OCI-LY3 (cell line): ENCODE measurements around the gene MTA2.
"Not testable (repeated sequence)": the region's sequence is repeated elsewhere in the genome, so short reads cannot be mapped to it uniquely, and the experiment has no call there.

Experiments
- H2AFZ ChIP-seq: fragments of 200-600, 300-600 bp; shearing (Covaris generic); 2 replicates; pipeline ENCODE4 v1.6.0; 2014; ENCODE audit warnings: antibody characterized with exemption, low read depth, low read length
- H3K27ac ChIP-seq: fragments of 200-600, 300-600 bp; sonication (generic); 2 replicates; pipeline ENCODE4 v1.5.1; 2014; ENCODE audit warnings: mild to moderate bottlenecking, low read length, moderate library complexity, mixed read lengths
- H3K27me3 ChIP-seq: fragments of 200-600, 300-600 bp; sonication (generic); 2 replicates; pipeline ENCODE4 v1.6.1; 2014; ENCODE audit warnings: low read depth, low read length, mixed read lengths
- H3K36me3 ChIP-seq: fragments of 200-600, 300-600 bp; sonication (generic); replicated peaks from 2 replicates; pipeline ENCODE3; 2014; ENCODE audit warnings: low read depth, low read length, mixed read lengths
- H3K4me1 ChIP-seq: fragments of 300-600, 200-600 bp; sonication (generic); 2 replicates; pipeline ENCODE4 v1.6.1; 2014; ENCODE audit warnings: low read length, mixed read lengths
- H3K4me2 ChIP-seq: fragments of 200-600, 300-600 bp; sonication (generic); 2 replicates; pipeline ENCODE4 v1.6.1; 2014; ENCODE audit warnings: low read length, mixed read lengths
- H3K4me3 ChIP-seq: fragments of 300-600, 200-600 bp; sonication (generic); 2 replicates; pipeline ENCODE4 v1.5.1; 2014; ENCODE audit warnings: antibody characterized with exemption, mild to moderate bottlenecking, low read length, moderate library complexity
- H3K79me2 ChIP-seq: fragments of 300-600, 200-600 bp; shearing (Covaris generic); 2 replicates; pipeline ENCODE4 v1.6.1; 2014; ENCODE audit warnings: mild to moderate bottlenecking, low read length, mixed read lengths
- H3K9ac ChIP-seq: fragments of 300-600, 200-600 bp; shearing (Covaris generic); 2 replicates; pipeline ENCODE4 v1.6.0; 2014; ENCODE audit warnings: mild to moderate bottlenecking, low read length, moderate library complexity
- H3K9me3 ChIP-seq: fragments of 200-600, 300-600 bp; shearing (Covaris generic); 2 replicates; pipeline ENCODE4 v1.6.1; 2014; ENCODE audit warnings: low read length, mixed read lengths; ENCODE audit not compliant: insufficient read depth
- H4K20me1 ChIP-seq: fragments of 200-600, 300-600 bp; sonication (generic); 2 replicates; pipeline ENCODE4 v1.6.1; 2016; ENCODE audit warnings: low read length, mixed read lengths; ENCODE audit not compliant: insufficient read depth
- EZH2phosphoT487 ChIP-seq: fragments of 200-600 bp; shearing (Covaris generic); IDR thresholded peaks from 2 replicates; pipeline ENCODE4 v1.6.1; 2018; ENCODE audit warnings: antibody characterized with exemption, mixed run types, low read depth
- TF ChIP-seq, protein P1 (sequence below): fragments of 200-600, 300-600 bp; sonication (generic); IDR thresholded peaks from 2 replicates; pipeline ENCODE4 v1.5.1; 2014; ENCODE audit warnings: antibody characterized with exemption, low read length, low read depth

Gene MTA2

DNA sequence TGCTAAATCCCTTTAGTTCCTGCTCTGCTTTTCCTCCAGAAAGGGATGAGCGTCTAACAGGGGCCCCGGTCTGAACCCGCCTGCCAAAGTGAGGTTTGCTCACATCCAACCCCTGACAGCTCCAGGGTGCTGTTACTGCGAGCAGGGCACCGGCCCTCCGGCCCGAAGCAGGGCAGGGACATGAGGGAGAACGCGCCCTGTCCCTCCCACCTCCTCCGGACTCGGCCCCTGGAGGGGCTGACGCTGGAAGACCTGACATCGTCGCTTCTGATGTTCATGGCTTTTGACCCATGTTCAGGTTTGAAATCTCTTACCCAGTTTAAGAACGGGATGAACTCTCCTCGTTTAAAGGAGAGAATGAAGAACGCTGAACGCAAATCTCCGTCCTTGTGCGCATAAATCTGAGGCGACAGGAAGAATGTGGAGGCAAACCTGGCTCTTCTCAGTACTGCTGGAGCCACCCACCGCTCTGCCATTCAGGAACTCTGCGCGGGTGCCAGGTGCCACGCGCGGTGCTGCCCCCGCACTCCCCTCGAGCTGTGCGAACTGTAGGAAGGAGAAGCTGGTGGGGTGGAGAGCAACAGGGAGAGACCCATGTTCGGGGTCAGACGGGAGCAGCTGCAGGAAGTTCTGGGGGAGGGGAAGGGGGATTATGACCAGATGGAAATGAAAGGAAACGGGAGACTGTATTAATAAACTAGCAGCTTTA lies 27.1 kb downstream of the MTA2 start:
- no peaks in the 10 kb centered on the region for H3K27me3 ChIP-seq
- H3K4me2 ChIP-seq = peak overlapping the region; percentile 87
- peaks cover 4% of the 10 kb centered on the region; the same call in 1 of the 2 replicates for H4K20me1 ChIP-seq
- H3K4me1 ChIP-seq = peaks cover 37% of the 10 kb centered on the region
- peaks cover 47% of the 10 kb centered on the region for H3K79me2 ChIP-seq
- TF ChIP-seq EZH2phosphoT487 = no peak
- TF ChIP-seq, protein P1, sequence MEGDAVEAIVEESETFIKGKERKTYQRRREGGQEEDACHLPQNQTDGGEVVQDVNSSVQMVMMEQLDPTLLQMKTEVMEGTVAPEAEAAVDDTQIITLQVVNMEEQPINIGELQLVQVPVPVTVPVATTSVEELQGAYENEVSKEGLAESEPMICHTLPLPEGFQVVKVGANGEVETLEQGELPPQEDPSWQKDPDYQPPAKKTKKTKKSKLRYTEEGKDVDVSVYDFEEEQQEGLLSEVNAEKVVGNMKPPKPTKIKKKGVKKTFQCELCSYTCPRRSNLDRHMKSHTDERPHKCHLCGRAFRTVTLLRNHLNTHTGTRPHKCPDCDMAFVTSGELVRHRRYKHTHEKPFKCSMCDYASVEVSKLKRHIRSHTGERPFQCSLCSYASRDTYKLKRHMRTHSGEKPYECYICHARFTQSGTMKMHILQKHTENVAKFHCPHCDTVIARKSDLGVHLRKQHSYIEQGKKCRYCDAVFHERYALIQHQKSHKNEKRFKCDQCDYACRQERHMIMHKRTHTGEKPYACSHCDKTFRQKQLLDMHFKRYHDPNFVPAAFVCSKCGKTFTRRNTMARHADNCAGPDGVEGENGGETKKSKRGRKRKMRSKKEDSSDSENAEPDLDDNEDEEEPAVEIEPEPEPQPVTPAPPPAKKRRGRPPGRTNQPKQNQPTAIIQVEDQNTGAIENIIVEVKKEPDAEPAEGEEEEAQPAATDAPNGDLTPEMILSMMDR = no peak
- H2AFZ ChIP-seq = peak overlapping the region; percentile 69
- H3K27ac ChIP-seq = peak overlapping the region; percentile 59
- peak overlapping the region; percentile 89 for H3K9ac ChIP-seq
- H3K4me3 ChIP-seq = peak overlapping the region; percentile 79
- peaks cover 66% of the 10 kb centered on the region for H3K36me3 ChIP-seq
- no peaks in the 10 kb centered on the region for H3K9me3 ChIP-seq

DNA sequence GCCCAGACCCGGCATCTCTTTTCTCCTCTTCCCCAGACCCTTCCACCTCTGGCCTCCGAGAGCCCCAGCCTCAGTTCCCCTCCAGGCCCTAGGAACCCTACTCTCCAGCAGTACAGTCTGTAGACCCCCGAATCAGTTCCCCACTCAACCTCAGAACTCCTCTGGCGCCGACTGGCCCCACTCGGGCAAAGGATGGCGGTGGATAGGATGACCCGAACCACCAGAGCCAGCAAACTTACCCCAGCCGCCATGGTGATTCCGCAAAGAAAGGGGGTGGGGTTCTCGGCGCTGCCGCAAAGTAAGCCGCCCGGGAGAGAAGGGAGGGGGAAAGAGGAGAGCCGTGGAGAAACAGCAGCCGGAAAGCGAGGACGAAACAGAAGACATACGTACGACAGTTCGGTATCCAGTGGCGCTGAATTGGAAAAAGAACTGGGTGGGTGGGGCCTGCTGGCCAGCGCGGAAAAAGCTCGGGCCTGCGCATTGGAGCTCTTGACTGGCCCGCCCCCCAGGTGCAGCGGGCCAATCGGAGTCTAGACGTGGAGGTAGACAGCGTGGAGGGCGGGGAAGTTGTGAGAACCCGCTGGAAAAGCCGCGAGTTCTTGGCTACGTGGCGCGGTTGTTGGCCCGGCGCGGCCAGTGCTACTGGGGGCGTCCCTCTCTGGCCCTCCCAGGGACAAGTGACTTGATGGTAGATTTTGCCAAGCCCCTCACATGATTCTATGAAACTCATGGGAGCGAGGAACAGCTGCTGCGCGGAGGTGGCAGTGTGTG lies 27.9 kb downstream of the MTA2 start, which contains the start of gene EEF1G:
Gene EEF1G, minus strand, starts transcription at position 300 of the 771 bp plus-strand sequence. Its CDS starts 49 bp downstream, at position 251.
- H3K4me3 ChIP-seq = peak within 1 kb of the TSS; percentile 93
- peaks cover 65% of the 10 kb centered on the region for H3K36me3 ChIP-seq
- peak within 1 kb of the TSS; percentile 69 for H2AFZ ChIP-seq
- peak within 1 kb of the TSS; percentile 87 for H3K4me2 ChIP-seq
- peaks cover 7% of the 10 kb centered on the region; the same call in 1 of the 2 replicates for H4K20me1 ChIP-seq
- H3K27ac ChIP-seq = peak within 1 kb of the TSS; percentile 63
- peaks cover 54% of the 10 kb centered on the region for H3K79me2 ChIP-seq
- TF ChIP-seq, protein P1 = no peak
- no peak for TF ChIP-seq EZH2phosphoT487
- H3K4me1 ChIP-seq = peaks cover 42% of the 10 kb centered on the region
- no peaks in the 10 kb centered on the region for H3K27me3 ChIP-seq
- H3K9me3 ChIP-seq = no peaks in the 10 kb centered on the region
- H3K9ac ChIP-seq = peak within 1 kb of the TSS; percentile 95

DNA sequence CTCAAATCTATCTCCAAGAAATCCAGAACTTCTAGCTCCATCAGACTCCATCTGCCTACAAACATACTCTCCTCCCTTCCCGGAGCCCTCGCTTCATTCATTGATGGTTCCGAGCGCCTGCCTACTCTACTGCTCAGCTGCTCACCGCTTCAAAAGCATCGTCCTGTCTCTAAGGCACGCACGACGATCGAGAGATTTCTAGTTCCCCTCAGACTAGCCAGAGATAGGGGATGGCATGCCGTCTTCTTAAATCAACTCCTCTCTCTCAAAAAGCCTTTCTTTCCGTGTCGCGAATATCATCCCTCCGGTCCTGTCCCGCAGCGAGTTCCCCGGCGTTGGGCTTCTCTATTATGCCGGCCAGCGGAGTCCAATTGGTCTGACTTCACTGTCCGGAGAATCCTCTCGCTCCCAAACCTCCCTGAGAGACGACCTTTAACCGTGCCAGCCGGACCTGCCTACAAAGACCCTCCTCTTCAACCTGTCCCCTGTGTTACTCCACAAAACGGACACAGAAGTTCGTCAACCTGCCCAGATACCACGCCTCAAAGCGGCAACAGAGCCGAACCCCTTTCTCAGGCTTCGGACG lies 28.6 kb downstream of the MTA2 start:
- H3K9ac ChIP-seq = peak overlapping the region; percentile 95
- no peaks in the 10 kb centered on the region for H3K27me3 ChIP-seq
- peaks cover 7% of the 10 kb centered on the region; the same call in 1 of the 2 replicates for H4K20me1 ChIP-seq
- H3K36me3 ChIP-seq = peaks cover 63% of the 10 kb centered on the region
- H2AFZ ChIP-seq = 0 out of 2 replicates have a peak overlapping the region, but pooled peaks have one; percentile 15
- no peak for TF ChIP-seq EZH2phosphoT487
- TF ChIP-seq, protein P1 = no peak
- H3K4me2 ChIP-seq = peak overlapping the region; percentile 73
- peak overlapping the region; percentile 63 for H3K27ac ChIP-seq
- no peaks in the 10 kb centered on the region for H3K9me3 ChIP-seq
- peak overlapping the region; percentile 93 for H3K4me3 ChIP-seq
- H3K4me1 ChIP-seq = peaks cover 46% of the 10 kb centered on the region
- peaks cover 60% of the 10 kb centered on the region for H3K79me2 ChIP-seq

DNA sequence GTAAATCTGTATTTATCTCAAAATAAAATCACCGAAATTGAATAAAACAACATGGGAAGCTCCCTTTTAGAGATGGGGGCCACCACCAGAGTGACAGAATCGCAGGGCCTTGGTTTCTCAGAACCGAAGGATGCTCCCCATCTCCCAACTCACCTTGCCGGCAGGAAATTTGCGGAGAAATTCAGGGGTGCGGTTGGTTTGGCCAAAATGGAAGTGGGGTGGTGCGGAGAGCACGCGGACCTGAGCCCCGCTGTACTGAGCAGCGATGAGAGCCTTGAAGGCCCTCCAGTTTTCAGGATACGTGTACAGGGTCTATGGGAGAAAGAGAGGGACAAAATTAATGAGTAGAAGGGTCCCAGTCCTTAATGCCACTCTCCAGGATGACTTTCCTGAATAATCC lies 29.2 kb downstream of the MTA2 start:
- H3K9me3 ChIP-seq = no peaks in the 10 kb centered on the region
- peak overlapping the region; percentile 95 for H3K9ac ChIP-seq
- H3K36me3 ChIP-seq = peaks cover 63% of the 10 kb centered on the region
- H3K4me2 ChIP-seq = peak overlapping the region; percentile 73
- H3K27me3 ChIP-seq = no peaks in the 10 kb centered on the region
- peaks cover 7% of the 10 kb centered on the region; the same call in 1 of the 2 replicates for H4K20me1 ChIP-seq
- peak overlapping the region; percentile 93 for H3K4me3 ChIP-seq
- peaks cover 66% of the 10 kb centered on the region for H3K79me2 ChIP-seq
- no peak for TF ChIP-seq EZH2phosphoT487
- TF ChIP-seq, protein P1 = no peak
- peak overlapping the region; percentile 63 for H3K27ac ChIP-seq
- peaks cover 52% of the 10 kb centered on the region for H3K4me1 ChIP-seq
- H2AFZ ChIP-seq = no peak overlapping the region

DNA sequence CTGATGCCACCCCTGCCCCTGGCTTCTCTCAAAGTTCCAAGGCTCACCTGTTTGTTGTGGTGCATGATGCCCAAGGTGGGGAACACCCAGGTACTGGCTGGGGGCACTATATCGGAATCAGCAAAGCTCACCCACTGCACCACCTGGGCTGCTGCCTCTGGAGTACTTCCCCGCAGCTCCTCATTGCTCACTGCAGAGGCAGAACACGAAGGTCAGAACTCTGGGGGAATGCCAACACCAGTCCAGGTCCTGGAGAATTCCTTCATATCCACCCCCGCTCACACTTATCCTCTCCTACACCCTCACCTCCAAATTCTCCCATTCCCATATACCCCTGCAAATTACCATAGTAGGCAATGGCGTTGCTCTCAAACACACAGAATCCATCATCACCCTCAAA lies 30.2 kb downstream of the MTA2 start:
- not testable (repeated sequence) for H3K9me3 ChIP-seq, H3K9ac ChIP-seq, H3K27me3 ChIP-seq, H4K20me1 ChIP-seq, H2AFZ ChIP-seq
- Histone ChIP-seq H3K4me3 (peak overlapping the region; percentile 93; the same call in 1 of the 2 replicates), H3K36me3 (peaks cover 64% of the 10 kb centered on the region), H3K27ac (peak overlapping the region; percentile 63), H3K79me2 (peaks cover 75% of the 10 kb centered on the region), H3K4me2 (peak overlapping the region; percentile 73), H3K4me1 (peaks cover 58% of the 10 kb centered on the region)
